NCI-H187 treated with DMSO at 0.1 percent for 48 hours (cell line): ENCODE results near the gene ATG7.
"Not testable (repeated sequence)": the region's sequence is repeated elsewhere in the genome, so short reads cannot be mapped to it uniquely, and the experiment has no call there.

ENCODE experiments used
- DNase-seq: peaks from one replicate; lab custom pipeline; 2025; lab: John Stamatoyannopoulos, UW

ATG7 gene

GRCh38 chr3:11251807-11252176, 20.4 kb upstream of the ATG7 start:
- DNase-seq = no peak

- no peak for DNase-seq
Measured at GRCh38 chr3:11254876-11255275, 17.3 kb upstream of the ATG7 start.

- DNase-seq = not testable (repeated sequence)
Measured at GRCh38 chr3:11255537-11255936, 16.7 kb upstream of the ATG7 start.

- no peak for DNase-seq
Measured at GRCh38 chr3:11258958-11259357, 13.2 kb upstream of the ATG7 start.

- DNase-seq = no peak
Measured at GRCh38 chr3:11260460-11260859, 11.7 kb upstream of the ATG7 start.

GRCh38 chr3:11269007-11269406, 3.2 kb upstream of the ATG7 start:
- no peak for DNase-seq

- DNase-seq = no peak
Measured at GRCh38 chr3:11272906-11273574, 843 bp downstream of the ATG7 start.

GRCh38 chr3:11273891-11274291, 1.7 kb downstream of the ATG7 start:
- DNase-seq = no peak

- DNase-seq = no peak
Measured at GRCh38 chr3:11274566-11275142, 2.5 kb downstream of the ATG7 start.

GRCh38 chr3:11275926-11276325, 3.7 kb downstream of the ATG7 start:
- no peak for DNase-seq

GRCh38 chr3:11276901-11277300, 4.7 kb downstream of the ATG7 start:
- DNase-seq = no peak

- DNase-seq = no peak
Measured at GRCh38 chr3:11282250-11283138, 10.3 kb downstream of the ATG7 start.

- DNase-seq = no peak
Measured at GRCh38 chr3:11283139-11283475, 10.9 kb downstream of the ATG7 start.

GRCh38 chr3:11284011-11284410, 11.8 kb downstream of the ATG7 start:
- no peak for DNase-seq

- no peak for DNase-seq
Measured at GRCh38 chr3:11285471-11285870, 13.3 kb downstream of the ATG7 start.

GRCh38 chr3:11287404-11287803, 15.2 kb downstream of the ATG7 start:
- no peak for DNase-seq

GRCh38 chr3:11288021-11288491, 15.9 kb downstream of the ATG7 start:
- no peak for DNase-seq

- no peak for DNase-seq
Measured at GRCh38 chr3:11288786-11289637, 16.8 kb downstream of the ATG7 start.

GRCh38 chr3:11289864-11290263, 17.7 kb downstream of the ATG7 start:
- no peak for DNase-seq

GRCh38 chr3:11290743-11291680, 18.8 kb downstream of the ATG7 start:
- DNase-seq = no peak

GRCh38 chr3:11291808-11292207, 19.6 kb downstream of the ATG7 start:
- no peak for DNase-seq
